Amniotic epithelial cell (primary cell): Measurements from ENCODE around the gene LECT2.

ENCODE experiments used
- DNase-seq: peaks from one replicate; pipeline ENCODE4 v3.0.0-alpha.2; 2010; ENCODE audit warnings: low read depth

The LECT2 gene

DNA sequence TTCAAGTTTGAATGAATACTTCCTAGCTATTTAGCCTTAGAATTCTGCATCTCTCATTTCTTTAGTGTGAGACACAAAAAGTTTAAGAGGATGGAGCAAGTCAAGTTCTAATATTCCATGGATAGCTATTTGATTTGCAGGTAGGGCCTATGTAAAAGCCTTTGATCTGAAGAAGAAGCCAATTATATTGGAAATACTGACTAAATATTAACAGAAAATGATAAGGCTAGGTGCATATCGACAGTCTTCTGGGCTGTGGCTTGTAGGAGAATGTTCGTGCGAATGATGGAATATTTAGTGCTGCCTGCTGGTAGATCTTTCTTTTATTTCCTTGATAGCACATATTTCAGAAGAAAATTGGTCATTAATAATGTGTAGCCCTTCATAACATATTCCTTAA, at the start of gene LECT2:
Gene LECT2, minus strand, starts transcription at position 85 of the 400 bp plus-strand sequence. CDS start 150 bp downstream, outside the sequence.
- no peak for DNase-seq

DNA sequence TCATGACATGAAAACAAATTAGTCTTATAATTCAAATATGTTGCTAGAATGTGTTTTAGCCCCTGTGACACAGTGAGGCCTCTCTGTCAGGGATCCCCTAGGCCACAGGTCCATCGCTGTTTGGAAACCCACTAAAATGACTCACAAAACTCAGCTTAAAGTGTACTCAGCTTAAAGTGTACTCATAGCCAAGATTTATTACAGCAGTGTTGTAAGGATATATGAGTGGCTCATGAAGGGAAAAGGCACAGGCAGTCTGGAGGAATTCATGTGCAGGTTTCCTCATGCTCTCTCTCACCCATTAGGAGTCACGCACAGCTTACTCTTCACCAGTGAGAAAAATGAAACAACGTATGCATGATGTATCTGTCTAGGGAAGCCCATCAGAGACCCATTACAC, 49.7 kb upstream of the LECT2 start:
- DNase-seq, result peak; percentile 98

DNA sequence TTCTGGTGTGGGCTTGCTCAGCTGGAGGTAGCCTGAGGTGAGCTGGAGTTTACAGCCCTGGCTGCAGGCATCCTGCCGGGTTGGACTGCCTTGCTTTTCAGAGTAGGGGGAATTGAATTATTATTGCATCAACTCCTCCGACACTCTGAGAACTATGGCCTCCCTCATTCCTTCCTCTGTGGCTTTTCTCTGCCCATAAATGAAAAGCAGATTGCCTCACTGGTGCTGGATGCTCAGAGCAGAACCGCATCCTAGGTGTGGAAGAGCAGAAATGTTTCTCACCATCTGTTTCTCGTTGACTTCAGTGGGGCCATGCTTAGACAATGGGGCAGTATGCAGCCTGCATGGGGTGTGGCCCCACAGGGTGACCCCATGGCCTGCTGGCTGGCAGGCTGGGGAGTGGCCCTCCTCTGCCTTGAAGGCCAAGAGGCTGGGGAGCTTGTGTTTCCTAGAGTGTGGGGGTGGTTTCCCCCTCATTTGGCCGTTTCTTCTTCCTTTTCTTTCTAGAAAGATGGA, 46.7 kb upstream of the LECT2 start:
- DNase-seq, result peak; percentile 71

DNA sequence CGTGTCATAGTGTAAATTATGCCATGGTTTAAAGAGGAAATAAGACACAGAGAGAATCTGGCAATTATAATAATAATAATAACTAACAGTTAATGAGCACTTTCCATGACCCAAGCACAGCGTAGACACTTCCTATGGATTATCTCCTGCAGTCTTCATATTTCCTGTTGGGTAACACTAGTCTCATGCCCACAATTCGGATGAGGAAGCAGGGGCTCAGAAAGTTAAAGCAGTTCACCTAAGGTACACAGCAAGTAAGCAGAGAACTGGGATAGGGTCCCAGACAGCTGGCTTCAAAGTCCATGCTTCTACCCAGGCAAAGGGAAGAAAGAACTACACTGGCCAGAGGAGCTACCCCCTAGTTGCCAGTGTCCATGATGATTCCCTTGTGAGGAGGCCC, 46.1 kb upstream of the LECT2 start:
- no peak for DNase-seq

DNA sequence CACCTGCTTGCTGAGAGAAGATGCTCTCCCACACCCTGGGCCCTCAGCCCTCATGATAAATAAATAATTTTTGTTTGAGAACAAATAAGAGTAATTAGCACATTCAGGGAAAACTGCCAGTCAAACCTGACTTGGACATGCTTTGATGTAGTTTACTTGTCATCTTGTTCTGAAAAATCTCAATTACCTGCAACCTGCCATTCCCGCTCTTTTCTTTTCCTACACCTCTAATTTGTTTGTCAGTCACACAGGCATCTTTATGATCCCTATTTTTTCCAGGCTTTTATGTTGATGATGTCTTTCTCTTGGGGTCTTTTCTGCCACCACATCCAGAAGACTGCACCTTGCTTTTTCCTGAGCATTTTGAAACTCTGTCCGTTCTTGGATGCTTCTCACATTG, 45.4 kb upstream of the LECT2 start:
- DNase-seq, result no peak

DNA sequence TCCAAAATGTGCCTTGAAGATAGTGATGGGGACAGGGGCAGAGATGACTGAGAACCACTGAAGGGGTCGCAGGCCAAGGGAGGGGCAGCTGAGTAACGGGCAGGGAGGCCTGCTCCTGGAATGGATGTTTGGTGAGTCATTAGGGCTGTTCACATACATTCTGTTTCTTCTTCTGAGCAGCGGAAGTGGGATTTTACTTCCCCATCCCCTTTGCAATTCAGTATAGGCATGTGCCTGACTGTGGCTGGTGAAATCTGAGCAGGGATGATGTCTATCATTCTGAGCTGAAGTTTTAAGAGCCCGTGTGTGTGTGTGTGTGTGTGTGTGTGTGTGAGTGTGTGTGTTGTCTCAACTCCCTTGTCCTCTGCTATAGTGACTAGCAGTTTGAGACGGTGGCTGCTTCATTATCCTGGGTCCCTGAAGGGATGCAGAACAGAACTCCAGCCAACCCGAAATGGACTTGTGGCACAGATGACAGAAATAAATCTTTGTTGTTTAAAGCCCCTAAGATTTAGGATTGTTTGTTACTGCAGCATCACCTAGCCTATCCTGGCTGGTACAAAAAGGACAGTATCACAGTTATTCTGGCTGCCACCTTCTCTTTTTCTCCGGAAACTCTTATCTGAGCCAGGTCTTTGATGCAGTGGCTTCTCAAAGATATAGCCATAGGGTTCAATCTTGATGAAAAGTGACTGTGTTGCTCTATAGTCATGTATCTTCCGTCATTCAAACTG, 44.8 kb upstream of the LECT2 start:
- DNase-seq, result peak; percentile 89

DNA sequence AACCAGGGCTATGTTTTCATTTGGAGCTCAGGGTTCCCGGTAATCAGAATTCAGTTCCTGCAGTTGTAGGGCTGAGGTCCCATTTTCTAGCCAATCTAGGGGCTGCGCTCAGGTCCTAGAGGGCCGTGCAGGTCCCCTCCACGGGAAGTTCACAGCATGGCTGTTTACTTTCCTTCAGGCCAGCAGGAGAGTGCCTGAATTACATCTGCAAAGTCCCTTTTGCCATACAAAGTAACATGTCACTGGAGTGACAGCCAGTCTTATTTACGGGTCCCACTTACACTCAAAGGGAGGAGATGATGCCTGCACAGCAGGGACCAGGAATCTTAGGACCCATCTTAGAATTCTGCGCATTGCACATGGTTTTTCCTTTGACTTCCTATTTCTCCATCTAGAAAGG, 44.1 kb upstream of the LECT2 start:
- no peak for DNase-seq

DNA sequence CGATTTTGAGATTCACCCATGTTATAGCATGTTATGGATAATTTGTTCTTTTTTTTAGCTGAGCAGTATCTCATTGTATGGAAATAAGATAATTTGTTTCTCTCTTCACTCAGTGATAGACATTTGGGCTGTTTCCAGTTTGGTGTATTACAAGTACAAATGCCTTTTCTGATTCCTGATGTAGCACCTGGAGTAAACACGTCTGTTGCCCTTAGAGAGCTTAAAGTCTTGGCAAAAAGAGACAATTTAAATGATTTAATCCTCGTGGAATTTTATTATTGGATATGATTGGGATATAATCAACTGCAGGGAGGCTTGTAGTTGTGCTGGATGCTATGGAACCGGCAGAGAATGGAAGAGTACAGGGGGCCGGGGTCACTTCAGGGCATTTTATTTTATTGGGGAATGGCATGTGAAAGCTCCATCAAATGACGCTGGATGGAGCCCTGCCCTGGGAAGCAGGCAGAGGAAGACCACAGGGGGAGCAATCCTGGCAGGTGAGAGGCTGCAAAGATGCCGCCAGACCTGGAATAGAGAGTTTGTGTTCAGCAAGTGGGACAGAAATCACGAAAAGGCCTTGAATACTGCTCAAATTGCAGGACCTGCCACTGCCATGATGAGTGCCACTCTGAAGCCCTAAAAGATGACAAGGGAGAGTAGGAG, 43.0 kb upstream of the LECT2 start:
- no peak for DNase-seq

DNA sequence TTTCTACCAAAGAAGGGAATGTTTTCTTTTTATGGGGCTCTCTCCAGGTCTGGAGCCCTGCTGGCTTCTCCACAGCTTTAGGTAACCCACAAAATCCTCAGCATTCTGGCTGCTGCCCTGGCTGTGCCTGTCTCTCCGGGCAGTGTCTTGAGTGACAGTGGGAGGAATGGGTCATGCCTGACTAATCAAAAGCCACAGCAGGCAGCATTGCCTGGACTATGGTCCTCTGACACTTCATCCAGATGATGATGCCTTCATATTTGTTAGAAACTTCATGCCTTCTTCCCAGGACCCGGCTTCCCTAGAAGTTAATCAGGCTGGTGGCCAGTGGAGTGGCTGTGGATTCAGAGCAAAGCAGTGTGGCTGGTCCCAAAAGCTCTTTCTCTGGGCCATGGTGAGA, 41.8 kb upstream of the LECT2 start:
- DNase-seq, result no peak

DNA sequence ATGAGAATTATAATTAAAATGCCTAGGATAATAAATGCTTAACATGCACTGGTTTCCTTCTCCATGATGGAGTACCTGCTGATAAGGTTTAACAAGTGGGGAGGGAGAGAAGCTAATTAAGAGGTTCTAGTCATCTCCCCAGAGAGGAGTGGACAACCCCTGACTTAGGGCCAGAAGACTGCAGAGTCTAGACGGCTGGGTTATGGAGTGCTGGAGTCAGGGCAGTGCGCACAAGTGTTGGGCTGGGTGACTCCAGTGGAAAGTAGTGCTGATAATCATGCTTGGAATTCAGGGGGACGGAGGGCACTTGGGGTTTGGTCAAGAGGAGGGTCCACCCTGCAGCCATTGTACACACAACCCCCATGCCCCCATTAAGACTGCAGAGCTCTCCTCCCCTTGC, 41.2 kb upstream of the LECT2 start:
- DNase-seq, result no peak

DNA sequence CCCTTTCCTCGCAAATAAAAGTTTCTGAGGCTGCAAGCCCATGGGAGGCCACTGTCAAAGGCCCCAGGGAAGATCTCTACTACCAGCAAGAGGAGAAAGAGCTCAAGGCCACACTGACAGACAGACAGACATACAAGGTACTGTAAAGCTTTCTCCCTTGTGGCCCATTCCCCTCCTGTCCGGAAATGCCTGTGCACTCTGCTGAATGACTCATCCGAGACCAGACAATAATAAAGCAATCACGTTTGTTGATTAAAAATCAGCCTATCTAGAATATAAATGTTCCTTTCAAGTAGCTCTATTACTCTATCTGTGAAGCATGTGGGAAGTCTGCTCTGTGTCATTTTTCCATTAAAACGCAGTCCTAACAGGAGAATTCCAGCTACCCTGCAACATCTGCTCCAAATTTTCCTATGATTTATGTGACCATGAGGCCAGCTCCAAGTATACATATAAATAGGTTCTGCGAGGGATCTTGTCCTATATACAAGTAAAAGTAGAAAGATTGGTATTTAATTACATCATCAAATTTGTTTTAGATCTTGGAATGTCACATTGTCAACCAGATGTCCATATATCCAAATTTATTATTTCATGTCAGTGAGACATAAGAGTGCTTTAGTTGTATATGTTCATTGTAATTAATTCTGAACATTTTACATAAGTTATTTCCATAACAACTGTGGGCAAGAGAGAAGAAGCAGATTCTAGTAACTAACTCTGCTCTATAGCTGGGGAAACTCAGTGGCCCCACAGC, 39.3 kb upstream of the LECT2 start:
- DNase-seq, result peak; percentile 94

DNA sequence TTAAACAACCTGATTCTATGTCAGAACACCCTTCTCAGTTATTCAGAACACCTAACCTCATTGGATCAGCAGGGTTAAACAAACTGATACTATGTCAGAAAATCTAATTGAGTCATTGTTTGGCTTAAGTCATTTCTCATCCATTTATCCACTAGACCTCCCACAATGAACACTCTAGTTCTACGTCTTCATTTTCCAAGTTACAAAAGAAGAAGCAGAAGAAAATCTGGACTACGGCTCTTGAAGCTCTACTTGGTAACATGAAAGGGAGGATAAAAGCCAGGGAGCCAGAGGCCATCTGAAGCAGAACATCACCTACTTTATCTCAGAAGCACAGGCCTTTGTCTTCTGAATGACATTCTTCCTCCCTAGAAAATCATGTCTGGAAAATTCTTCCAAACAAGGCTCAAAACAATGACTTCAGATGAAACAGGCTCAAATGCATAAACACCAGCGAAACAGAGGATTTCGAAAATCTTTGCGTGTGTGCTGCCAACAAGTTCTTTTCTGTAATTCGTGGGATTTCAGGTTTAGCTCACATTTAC, 38.6 kb upstream of the LECT2 start:
- no peak for DNase-seq

DNA sequence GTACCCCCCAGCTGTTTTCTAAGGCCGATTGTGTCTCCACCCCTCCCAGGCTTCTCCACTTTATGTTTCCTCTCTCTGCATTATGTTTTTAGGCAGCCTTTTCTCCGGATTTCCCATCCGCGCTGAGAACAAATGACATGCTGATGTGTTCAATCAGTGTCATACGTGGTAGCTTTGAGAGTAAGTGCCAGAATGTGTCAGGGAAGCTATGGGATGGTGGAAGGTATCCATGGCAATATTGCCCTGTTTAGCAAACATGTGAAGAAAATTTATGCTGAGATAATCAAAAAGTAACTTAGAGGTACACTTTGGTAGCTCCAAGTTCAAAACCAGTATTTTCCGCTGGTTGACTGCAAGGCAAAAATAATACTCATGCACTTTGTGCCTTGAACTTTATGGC, 36.6 kb upstream of the LECT2 start:
- no peak for DNase-seq

DNA sequence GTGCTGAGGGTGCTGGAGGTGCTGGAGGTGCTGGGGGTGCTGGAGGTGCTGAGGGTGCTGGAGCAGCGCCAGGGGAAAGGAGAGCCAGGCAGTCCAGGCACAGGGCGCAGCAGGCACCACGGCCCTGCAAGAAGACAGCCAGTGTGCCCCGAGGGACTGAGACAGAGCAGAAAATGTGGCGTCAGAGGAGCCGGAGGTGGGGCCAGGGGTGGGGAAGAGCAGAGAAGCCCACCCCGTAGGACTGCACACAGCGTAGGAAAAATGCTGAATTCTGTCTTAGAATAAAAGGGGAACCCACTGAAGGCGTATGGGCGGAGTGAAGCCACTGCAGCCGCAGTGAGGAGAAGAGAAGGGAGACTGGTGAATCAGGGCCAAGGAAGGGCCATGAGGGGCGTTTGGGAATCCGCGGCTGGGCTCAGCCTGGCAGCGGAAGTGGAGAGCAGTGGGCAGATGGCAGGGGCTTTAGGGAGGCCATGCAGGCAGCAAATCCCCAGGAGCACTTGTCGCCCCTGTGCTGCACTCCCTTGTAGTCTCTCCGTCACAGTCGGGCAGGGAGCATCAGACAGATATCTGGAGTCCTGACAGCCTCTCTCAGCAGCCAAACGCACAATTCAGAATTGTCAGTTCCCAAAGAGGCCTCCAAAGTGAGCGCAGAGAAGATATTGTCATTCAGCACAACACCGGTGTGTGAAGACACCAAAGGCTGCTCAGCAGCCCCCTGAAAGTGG, 35.9 kb upstream of the LECT2 start:
- no peak for DNase-seq

DNA sequence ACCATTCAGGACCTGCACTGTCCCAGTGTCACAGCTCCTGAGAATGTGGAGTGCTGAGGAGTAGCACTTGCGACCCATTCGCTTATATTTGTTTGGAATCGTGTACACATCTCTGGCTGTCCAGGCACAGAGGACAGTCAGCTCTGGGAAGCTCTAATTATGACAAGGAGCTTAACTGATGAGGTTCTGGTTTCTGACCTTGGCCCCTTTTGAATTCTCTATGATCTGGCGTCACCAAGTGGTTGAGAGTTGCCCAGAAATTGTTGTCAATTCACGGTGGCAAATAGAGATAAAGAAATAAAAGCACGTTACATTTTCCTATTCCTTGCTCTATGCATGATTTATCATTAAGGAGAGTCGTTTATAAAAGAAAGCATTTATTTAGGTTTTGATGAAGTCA, 34.9 kb upstream of the LECT2 start:
- DNase-seq, result no peak

DNA sequence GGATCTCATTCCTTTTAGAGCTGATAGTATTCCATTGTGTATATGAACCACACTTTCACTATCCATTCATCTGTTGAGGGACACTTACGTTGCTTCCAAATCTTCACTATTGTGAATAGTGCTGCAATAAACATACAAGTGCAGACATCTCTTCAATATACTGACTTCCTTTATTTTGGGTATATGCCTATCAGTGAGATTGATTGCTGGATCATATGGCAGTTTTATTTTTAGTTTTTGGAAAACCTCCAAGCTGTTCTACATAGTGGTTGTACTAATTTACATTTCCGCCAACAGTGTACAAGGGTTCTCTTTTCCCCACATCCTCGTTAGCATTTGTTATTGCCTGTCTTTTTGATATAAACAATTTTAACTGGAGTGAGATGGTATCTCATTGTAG, 33.8 kb upstream of the LECT2 start:
- DNase-seq, result no peak

DNA sequence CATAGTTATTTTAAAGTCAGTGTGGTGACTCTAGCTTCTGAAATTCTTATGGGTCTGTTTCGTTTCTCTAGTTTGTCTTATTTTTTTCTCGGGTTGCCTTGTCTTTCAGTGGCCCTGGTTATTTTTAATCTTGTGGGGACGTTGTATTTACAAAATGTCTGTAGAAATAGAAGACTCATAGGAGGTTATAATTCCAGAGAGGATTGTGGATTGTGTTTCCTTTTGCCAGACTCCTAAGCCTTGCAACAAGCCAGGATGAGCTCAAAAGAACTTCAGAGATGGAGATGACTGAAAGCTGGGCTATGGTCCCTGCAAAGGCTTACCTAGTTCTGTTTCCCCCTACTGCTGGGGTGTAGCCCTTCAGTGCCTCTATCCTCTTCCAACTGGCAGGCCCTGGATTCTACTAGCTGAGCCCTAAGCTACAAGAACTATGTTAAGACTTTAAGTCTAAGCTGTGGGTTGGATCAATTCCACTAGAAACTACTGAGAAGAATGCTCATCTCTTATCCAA, 32.2 kb upstream of the LECT2 start:
- no peak for DNase-seq

DNA sequence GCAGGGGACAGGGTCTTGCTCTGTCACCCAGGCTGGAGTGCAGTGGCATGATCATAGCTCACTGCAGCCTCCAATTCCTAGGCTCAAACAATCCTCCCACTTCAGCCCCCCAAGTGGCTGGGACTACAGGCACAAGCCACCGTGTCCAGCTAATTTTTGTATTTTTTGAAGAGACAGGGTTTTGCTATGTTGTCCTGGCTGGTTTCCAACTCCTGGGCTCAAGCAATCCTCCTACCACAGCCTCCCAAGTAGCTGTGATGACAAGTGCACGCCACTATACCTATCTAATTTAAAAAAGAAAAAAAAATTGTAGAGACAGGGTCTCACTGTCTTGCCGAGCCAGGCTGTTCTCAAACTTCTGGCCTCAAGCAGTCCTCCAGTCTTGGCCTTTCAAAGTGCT, 31.6 kb upstream of the LECT2 start:
- no peak for DNase-seq

DNA sequence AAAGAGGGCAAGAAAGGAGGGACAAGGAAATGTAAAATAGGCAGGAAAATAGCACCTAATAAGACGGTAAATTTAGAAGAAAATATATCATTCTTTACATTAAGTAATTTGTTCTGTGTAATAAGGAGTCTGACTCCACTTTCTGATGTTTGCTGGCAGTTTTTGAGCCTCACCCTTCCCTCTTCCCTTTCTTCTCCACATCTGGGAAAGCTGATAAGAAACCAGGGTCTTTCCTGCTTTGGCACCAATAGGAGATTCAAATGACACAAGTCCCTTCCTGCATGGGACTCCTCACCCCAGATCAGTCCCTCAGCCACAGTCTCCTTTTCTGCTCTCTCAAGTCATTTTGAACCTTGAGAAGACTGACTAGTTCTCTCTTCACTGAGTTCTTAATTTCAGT, 31.2 kb upstream of the LECT2 start:
- DNase-seq, result no peak

DNA sequence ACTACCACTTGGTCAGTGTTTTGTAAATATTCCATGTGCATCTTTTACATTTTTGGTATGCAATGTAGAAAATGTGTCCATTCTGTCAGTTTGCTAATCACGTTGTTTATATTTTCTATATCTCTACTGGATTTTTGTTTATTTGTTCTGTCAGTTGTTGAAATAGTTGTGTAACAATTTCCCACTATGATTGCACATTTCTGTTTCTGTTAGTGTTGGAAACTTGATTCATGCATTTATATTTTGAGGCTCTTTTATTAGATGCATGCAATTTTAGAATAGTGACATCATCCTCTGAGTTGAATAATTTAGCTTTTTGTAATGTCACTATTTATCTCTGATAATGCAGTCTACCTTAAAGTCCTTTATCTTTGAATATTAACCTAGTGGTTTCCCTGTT, 25.8 kb upstream of the LECT2 start:
- peak; percentile 77 for DNase-seq

DNA sequence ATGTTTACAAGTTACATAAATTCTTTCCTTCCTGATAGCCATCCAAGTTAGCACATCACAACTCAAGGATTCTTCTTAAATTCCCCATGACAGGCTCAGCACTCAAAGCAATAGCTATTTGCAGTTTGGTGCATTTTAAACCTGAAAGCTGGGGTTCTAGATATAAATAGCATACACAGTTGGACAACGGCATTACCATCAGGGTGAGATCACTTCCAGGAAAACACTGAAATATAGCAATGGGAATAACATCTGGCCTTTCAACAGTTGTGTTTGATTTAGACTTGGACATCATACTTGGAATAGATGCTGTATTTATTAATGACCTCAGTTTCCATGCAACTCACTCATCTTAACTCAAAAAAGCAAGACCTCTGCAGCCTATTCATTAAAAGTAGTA, 24.7 kb upstream of the LECT2 start:
- DNase-seq, result peak; percentile 58

DNA sequence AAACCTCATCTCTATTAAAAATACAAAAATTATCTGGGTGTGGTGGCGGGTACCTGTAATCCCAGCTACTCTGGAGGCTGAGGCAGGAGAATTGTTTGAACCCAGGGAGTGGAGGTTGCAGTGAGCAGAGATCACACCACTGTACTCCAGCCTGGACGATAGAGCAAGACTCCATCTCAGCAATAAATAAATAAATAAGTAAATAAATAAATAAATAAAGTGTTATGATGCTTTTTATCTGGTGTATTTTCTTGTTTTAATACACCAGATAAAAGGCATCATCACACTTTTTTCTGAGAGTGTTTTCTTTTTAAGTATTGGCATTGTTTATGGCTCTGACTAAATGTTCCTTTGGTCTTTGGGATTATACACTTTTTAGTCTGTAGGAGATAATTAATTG, 24.2 kb upstream of the LECT2 start:
- no peak for DNase-seq
